Osteocyte (in vitro differentiated cells): ENCODE measurements around the gene ALAS1. TPM values are rescaled to one million over a fixed set of nuclear protein-coding genes. Genes with fewer than 3 reads are reported as not detected.

ENCODE experiments used
- DNase-seq: peaks from one replicate; pipeline ENCODE4 v3.0.0; 2021; ENCODE audit warnings: mixed read lengths; ENCODE audit not compliant: unreplicated experiment; ENCODE audit errors: extremely low spot score
- H3K27ac Mint-ChIP-seq: one replicate; pipeline ENCODE4 v1.8.0; 2021; ENCODE audit warnings: mild to moderate bottlenecking, mixed read lengths; ENCODE audit not compliant: unreplicated experiment
- H3K27me3 Mint-ChIP-seq: one replicate; pipeline ENCODE4 v1.8.0; 2021; ENCODE audit warnings: mixed read lengths; ENCODE audit not compliant: unreplicated experiment
- H3K36me3 Mint-ChIP-seq: one replicate; pipeline ENCODE4 v1.8.0; 2021; ENCODE audit warnings: mixed read lengths; ENCODE audit not compliant: unreplicated experiment
- H3K4me1 Mint-ChIP-seq: one replicate; pipeline ENCODE4 v1.8.0; 2021; ENCODE audit warnings: mixed read lengths; ENCODE audit not compliant: unreplicated experiment
- H3K4me3 Mint-ChIP-seq: one replicate; pipeline ENCODE4 v1.8.0; 2021; ENCODE audit warnings: mild to moderate bottlenecking, moderate library complexity, mixed read lengths; ENCODE audit not compliant: unreplicated experiment
- H3K9me3 Mint-ChIP-seq: one replicate; pipeline ENCODE4 v1.8.0; 2021; ENCODE audit warnings: mixed read lengths; ENCODE audit not compliant: unreplicated experiment
- total RNA-seq: library from RNA; stranded (reverse); gene quantifications from 2 replicates; pipeline ENCODE4 v1.2.1, GENCODE V29; 2021
- TF ChIP-seq, protein P1 (sequence below): fragments of 200-600 bp; sonication (generic); IDR thresholded peaks from 2 replicates; pipeline ENCODE4 v1.5.0; 2021; ENCODE audit warnings: antibody characterized with exemption, mild to moderate bottlenecking, moderate library complexity

The ALAS1 gene
- total RNA-seq, 1 donor from 2014 or later = 36.2 TPM

DNA sequence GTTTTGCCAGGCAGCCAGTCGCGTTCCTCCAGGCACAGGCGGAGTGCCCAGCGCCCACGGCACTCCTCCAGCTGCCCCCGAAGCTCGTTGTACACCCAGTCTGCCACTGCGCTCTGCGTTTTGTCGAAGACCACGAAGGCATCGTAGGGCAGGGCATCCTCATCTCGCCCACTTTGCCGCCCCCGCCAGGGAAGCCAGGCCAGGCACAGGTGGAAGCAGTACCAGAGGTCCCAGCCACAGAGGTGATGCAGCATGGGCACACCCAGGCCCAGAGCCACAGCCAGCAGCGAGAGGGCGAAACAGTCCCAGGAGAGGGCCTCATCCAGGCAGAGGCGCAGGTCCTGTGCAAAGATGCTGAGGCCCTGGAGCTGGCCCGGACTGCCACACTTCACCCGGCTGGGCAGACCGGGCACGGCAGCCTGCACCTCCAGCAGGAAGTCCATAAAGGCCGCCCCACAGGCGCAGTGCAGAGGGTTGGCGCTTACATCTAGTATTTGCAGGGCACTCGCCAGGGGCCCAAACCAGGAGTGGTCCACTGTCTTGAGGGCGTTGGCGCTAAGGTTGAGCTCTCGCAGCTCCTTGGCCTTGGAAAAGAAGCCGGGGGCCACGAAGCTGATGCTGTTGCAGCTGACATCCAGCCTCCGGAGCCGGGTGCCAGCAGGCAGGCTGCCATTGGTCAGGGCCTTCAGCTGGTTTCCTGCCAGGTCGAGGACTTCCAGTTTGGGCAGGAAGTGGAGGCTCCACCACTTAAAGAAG is 23.8 kb downstream of the ALAS1 start:
- DNase-seq = peak; percentile 81

DNA sequence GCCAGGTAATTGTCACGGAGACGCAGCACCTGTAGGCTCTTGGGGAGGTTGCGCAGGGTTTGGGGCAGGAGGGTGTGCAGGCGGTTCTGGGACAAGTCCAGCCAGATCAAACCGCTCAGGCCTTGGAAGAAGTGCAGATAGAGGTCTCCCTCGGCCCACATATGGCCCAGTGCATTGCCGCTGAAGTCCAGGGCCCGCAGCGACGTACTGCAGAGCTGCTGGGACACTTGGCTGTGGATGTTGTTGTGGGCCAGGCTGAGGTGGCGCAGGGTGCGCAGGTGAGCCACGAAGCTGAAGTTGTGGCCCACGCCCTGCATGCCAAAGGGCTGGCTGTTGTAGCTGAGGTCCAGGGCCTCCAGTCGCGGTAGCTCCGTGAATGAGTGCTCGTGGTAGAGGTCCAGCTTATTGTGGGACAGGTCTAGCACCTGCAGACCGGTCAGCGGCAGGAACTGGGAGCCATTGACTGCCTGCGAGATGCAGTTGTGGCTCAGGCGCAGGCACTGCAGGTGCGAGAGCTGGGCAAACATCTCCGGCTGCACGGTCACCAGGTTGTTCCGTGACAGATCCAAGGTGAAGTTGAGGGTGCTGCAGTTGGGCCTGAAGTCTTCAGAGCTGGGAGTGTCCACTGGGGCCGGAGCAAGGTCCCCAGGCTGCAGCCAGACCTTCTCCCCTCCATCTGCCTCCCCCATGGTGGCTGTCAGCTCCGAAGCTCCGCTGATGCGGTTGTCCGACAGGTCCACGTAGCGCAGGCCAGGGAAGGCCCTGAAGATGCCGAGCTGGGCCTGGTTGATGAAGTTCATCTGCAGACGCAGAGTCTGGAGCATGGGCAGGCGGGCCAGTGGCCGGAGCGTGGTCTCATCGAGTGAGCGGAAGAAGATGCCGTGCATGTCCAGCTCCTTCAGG is 24.6 kb downstream of the ALAS1 start:
- H3K27ac Mint-ChIP-seq = no peak overlapping the region
- peaks cover 1% of the 10 kb centered on the region for H3K4me1 Mint-ChIP-seq
- H3K36me3 Mint-ChIP-seq = peaks cover 2% of the 10 kb centered on the region
- peak; percentile 84 for DNase-seq
- H3K27me3 Mint-ChIP-seq = no peaks in the 10 kb centered on the region
- H3K4me3 Mint-ChIP-seq = no peak overlapping the region
- TF ChIP-seq, protein P1, sequence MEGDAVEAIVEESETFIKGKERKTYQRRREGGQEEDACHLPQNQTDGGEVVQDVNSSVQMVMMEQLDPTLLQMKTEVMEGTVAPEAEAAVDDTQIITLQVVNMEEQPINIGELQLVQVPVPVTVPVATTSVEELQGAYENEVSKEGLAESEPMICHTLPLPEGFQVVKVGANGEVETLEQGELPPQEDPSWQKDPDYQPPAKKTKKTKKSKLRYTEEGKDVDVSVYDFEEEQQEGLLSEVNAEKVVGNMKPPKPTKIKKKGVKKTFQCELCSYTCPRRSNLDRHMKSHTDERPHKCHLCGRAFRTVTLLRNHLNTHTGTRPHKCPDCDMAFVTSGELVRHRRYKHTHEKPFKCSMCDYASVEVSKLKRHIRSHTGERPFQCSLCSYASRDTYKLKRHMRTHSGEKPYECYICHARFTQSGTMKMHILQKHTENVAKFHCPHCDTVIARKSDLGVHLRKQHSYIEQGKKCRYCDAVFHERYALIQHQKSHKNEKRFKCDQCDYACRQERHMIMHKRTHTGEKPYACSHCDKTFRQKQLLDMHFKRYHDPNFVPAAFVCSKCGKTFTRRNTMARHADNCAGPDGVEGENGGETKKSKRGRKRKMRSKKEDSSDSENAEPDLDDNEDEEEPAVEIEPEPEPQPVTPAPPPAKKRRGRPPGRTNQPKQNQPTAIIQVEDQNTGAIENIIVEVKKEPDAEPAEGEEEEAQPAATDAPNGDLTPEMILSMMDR = no peak
- H3K9me3 Mint-ChIP-seq = no peaks in the 10 kb centered on the region

More for the DNA sequence above, 23.8 kb downstream of the ALAS1 start:
- no peaks in the 10 kb centered on the region for H3K36me3 Mint-ChIP-seq
- H3K27me3 Mint-ChIP-seq = no peaks in the 10 kb centered on the region
- H3K4me1 Mint-ChIP-seq = peaks cover 5% of the 10 kb centered on the region
- TF ChIP-seq, protein P1 = no peak
- H3K4me3 Mint-ChIP-seq = no peak overlapping the region
- no peak overlapping the region for H3K27ac Mint-ChIP-seq
- H3K9me3 Mint-ChIP-seq = no peaks in the 10 kb centered on the region

DNA sequence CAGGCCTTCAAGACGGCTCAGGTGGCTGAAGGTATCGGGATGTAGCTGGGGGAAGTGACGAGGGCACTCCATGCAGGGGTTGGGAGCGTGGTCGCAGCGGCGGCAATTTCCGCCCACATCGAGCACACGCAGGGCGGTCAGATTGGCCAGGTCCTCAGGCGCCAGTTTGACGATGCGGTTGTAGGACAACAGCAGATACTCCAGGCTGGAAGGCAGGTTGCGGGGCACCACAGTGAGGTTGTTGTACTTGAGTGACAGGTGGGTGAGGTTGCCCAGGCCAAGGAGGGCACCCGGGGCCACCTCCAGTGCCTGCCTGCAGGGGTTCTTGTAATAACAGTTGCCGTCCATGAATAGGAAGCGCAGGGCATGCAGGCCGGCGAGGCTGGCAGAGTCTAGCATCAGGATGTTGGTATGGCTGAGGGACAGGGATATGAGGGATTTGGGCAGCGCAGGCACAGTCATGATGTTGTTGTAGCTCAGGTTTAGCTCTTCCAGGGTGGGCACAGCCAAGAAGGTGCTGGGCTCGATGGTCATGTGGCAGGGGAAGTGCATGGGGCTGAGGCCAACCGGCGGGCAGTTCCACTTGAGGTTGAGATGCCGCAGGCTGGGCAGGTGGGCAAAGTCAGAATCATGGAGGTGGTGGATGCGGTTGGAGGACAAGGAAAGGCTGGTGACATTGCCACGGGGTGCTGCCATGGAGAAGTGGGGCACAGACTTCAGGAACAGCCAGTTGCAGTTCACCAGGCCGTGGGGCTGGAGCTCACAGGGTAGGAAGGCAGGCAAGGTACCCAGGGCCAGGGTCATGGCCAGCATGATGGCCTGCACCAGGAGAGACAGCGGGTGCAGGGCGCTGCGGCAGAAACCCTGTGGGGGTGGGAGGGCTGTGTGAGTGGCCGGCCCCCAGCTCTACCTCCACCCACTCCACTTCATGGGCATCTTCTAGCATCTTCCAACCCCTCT is 25.8 kb downstream of the ALAS1 start:
- no peak for DNase-seq
- no peaks in the 10 kb centered on the region for H3K27me3 Mint-ChIP-seq
- TF ChIP-seq, protein P1 = no peak
- H3K36me3 Mint-ChIP-seq = peaks cover 5% of the 10 kb centered on the region
- H3K27ac Mint-ChIP-seq = no peak overlapping the region
- no peaks in the 10 kb centered on the region for H3K9me3 Mint-ChIP-seq
- no peak overlapping the region for H3K4me3 Mint-ChIP-seq
- peaks cover 1% of the 10 kb centered on the region for H3K4me1 Mint-ChIP-seq

DNA sequence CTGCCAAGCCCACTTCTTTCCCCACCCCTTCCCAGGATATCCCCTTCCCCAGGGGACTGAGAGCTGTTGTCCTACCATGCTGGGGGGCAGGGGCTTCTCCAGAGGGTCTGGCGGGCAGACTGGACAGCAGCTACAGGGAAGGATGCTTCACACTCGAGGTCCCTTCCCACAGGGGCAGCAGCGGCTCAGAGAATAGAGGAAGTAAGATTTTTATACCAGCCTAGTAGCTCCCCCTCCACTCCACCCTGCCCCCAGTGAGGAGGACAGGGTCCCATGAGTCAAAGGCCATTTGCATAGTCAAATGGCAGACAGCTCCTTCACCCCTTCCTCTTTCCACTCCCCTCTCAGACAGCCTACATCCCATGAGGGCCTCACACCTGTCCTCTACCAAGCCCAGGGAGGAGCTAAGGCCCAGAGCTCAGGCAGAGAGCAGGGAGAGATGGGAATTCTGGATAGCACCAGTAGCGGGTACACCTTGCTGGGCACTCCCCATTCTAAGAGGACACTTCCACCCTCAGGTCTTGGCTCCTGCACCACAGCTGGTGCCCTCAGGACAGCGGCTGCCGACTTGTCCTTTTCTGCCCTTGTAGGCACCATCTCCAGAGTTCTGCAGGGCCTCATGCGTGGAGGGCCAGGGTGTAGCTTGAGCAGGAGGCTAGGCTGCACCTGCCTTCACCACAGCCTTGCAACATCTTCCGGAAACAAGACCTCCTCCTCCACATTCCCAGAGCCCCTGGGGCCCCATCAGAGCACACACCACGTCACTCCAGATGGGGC is 27.7 kb downstream of the ALAS1 start, which contains the start of gene TLR9:
Gene TLR9 (minus strand): TSS at position 194 of the 777 bp plus-strand sequence. CDS start 116 bp downstream, at position 78.
- no peak within 1 kb of the TSS for H3K27ac Mint-ChIP-seq
- peaks cover 17% of the 10 kb centered on the region for H3K36me3 Mint-ChIP-seq
- no peaks in the 10 kb centered on the region for H3K4me1 Mint-ChIP-seq
- peak; percentile 80 for DNase-seq
- H3K9me3 Mint-ChIP-seq = no peaks in the 10 kb centered on the region
- TF ChIP-seq, protein P1 = no peak
- no peaks in the 10 kb centered on the region for H3K27me3 Mint-ChIP-seq
- H3K4me3 Mint-ChIP-seq = no peak within 1 kb of the TSS
